Neural cell (in vitro differentiated cells): Measurements from ENCODE around the gene DDHD1.
"Not testable (repeated sequence)": the region's sequence is repeated elsewhere in the genome, so short reads cannot be mapped to it uniquely, and the experiment has no call there.

Source experiments
- RAD21 ChIP-seq: fragments of 450-650 bp; conservative IDR thresholded peaks from 2 replicates; pipeline ENCODE4 v1.6.1; 2014; ENCODE audit warnings: antibody characterized with exemption, mild to moderate bottlenecking, moderate library complexity
- TF ChIP-seq, protein P1 (sequence below): fragments of 450-650 bp; IDR thresholded peaks from 2 replicates; pipeline ENCODE4 v1.5.1; 2014; ENCODE audit warnings: antibody characterized with exemption, mild to moderate bottlenecking, moderate library complexity; ENCODE audit not compliant: poor library complexity, severe bottlenecking

DNA sequence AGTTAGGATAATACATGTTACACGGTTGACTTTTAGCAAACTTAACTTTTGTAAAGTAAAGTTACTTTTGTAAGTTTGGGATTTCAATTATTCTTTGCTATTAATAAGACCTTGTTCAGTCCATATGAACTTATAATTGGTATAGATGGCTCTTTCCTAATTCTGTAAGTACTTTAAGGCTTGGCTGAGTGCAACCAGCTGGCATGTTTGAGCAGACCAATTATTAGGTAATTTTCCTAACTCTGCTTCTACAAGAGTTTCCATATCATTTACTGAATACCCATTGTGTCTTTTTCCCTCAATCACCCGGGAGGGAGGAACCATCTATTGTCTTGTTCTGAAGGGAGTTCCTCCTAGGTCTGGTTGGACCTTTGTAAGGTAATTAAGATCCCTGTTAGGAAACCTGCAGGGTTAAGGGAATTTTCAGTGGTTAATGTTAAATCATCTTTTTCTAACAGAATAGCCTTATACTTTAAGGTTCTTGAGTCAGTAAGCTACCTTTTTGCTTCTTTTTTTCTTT is 26.4 kb upstream of the DDHD1 start:
- not testable (repeated sequence) for TF ChIP-seq RAD21
- TF ChIP-seq, protein P1, sequence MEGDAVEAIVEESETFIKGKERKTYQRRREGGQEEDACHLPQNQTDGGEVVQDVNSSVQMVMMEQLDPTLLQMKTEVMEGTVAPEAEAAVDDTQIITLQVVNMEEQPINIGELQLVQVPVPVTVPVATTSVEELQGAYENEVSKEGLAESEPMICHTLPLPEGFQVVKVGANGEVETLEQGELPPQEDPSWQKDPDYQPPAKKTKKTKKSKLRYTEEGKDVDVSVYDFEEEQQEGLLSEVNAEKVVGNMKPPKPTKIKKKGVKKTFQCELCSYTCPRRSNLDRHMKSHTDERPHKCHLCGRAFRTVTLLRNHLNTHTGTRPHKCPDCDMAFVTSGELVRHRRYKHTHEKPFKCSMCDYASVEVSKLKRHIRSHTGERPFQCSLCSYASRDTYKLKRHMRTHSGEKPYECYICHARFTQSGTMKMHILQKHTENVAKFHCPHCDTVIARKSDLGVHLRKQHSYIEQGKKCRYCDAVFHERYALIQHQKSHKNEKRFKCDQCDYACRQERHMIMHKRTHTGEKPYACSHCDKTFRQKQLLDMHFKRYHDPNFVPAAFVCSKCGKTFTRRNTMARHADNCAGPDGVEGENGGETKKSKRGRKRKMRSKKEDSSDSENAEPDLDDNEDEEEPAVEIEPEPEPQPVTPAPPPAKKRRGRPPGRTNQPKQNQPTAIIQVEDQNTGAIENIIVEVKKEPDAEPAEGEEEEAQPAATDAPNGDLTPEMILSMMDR: not testable (repeated sequence)
